ENCODE data around the gene AFP. TPM values are rescaled to one million over a fixed set of nuclear protein-coding genes. Genes with fewer than 3 reads are reported as not detected.

Gene AFP
- total and polyA plus RNA-seq, 2 of the 8 experiments (the other 6 are each of a cell fraction or from before 2014, with no cell fraction given): 6.1 to 10.4 TPM

GRCh38 chr4:73443224-73443623, 7.2 kb downstream of the AFP start:
- no peak overlapping the region for H2BK12ac ChIP-seq (ENCODE audit: low read depth, low read length)
- no peak overlapping the region for H3K9ac ChIP-seq (replicated peaks in 1 of 4; ENCODE audit: extremely low read depth in 1 of 4, low read depth in 3 of 4, low read length in 3 of 4)
- no peak overlapping the region for H4K8ac ChIP-seq (ENCODE audit: extremely low read depth, insufficient read depth, low read length)
- FAIRE-seq: no peak
- H4K5ac ChIP-seq (ENCODE audit: insufficient read length, low read depth, low read length): no peak overlapping the region
- DNase-seq (ENCODE audit: low read depth in 1 of 2, low spot score in 2 of 2): no peak
- no peak overlapping the region for H2AFZ ChIP-seq (ENCODE audit: low read length)
- TF ChIP-seq TAF1 (IDR thresholded peaks at IDR 0.05; ENCODE audit: low read depth, low read length): no peak
- no peak for TF ChIP-seq RNF2 (IDR thresholded peaks at IDR 0.05; ENCODE audit: borderline replicate concordance, low read depth, low read length, missing control alignments, poor library complexity, severe bottlenecking)
- no peak overlapping the region for H4K91ac ChIP-seq (replicated peaks; ENCODE audit: insufficient read length, low read length)
- H2BK5ac ChIP-seq (ENCODE audit: low read depth, low read length): no peak overlapping the region
- H3K4ac ChIP-seq (replicated peaks; ENCODE audit: insufficient read length, low read depth, low read length): no peak overlapping the region
- no peak overlapping the region for H3K4me3 ChIP-seq (ENCODE audit: extremely low read depth in 1 of 4, insufficient read depth in 2 of 4, low read depth in 3 of 4, low read length in 4 of 4)
- no peaks in the 10 kb centered on the region for H3K79me1 ChIP-seq (ENCODE audit: low read depth, low read length)
- H4K20me1 ChIP-seq (replicated peaks in 1 of 2; ENCODE audit: control insufficient read depth in 1 of 2, insufficient read depth in 2 of 2, low read length in 2 of 2): no peaks in the 10 kb centered on the region
- POLR2A ChIA-PET (ENCODE audit: partially characterized antibody): no interaction called here
- no peaks in the 10 kb centered on the region for H3K27me3 ChIP-seq (replicated peaks in 1 of 4; ENCODE audit: control insufficient read depth in 3 of 4, extremely low read depth in 1 of 4, insufficient read depth in 3 of 4, low read length in 3 of 4)
- CTCF ChIA-PET (ENCODE audit: partially characterized antibody): interaction anchor here (0.6 to 6.5 kb wide), 4 partner anchors 10 to 209 kb away, joined by 3 to 83 read pairs (median 11); partner anchors contain the start of gene AFP
- no peak overlapping the region for H2BK15ac ChIP-seq (ENCODE audit: low read length)
- no peak overlapping the region for H3K56ac ChIP-seq (replicated peaks; ENCODE audit: insufficient read length, low read depth, low read length)
- WGBS, 2 experiments (ENCODE audit: extremely low coverage in 1 of 2, insufficient coverage in 1 of 2, insufficient read length in 1 of 2, insufficient replicate concordance in 2 of 2, low coverage in 1 of 2, low lambda C conversion rate in 2 of 2, missing lambda C conversion rate in 1 of 2): 86% methylated on average over 3 of the region's 3 CpGs; no CpG with 5 or more reads in 1 of the 2 experiments
- no peak overlapping the region for H3K4me2 ChIP-seq (ENCODE audit: insufficient read depth in 1 of 2, low read depth in 2 of 2, low read length in 2 of 2)
- no peaks in the 10 kb centered on the region for H3K9me3 ChIP-seq (ENCODE audit: insufficient read depth in 2 of 2, low read depth in 1 of 2, low read length in 1 of 2)
- H3K23ac ChIP-seq (ENCODE audit: insufficient read length): no peak overlapping the region
- no peak overlapping the region for H2BK120ac ChIP-seq (replicated peaks; ENCODE audit: low read depth, low read length)
- H3K27ac ChIP-seq (ENCODE audit: low read depth, low read length): no peak overlapping the region
- H3K36me3 ChIP-seq (ENCODE audit: control insufficient read depth in 2 of 4, insufficient read depth in 4 of 4, low read length in 3 of 4): no peaks in the 10 kb centered on the region
- no peak overlapping the region for H3K14ac ChIP-seq (ENCODE audit: insufficient read length)
- no peak overlapping the region for H2BK20ac ChIP-seq (ENCODE audit: low read length)
- no peaks in the 10 kb centered on the region for H3K79me2 ChIP-seq (ENCODE audit: control insufficient read depth in 1 of 2, insufficient read depth in 2 of 2, low read length in 2 of 2)
- no peak overlapping the region for H2AK5ac ChIP-seq (ENCODE audit: low read depth, low read length)
- H3K23me2 ChIP-seq (ENCODE audit: low read depth, low read length): no peaks in the 10 kb centered on the region
- H3K18ac ChIP-seq (ENCODE audit: extremely low read depth, low read length): no peak overlapping the region
- no peaks in the 10 kb centered on the region for H3K4me1 ChIP-seq (replicated peaks in 1 of 4; ENCODE audit: control insufficient read depth in 3 of 4, insufficient read depth in 4 of 4, low read length in 3 of 4)
